BJ (cell line): Measurements from ENCODE around the gene KCNQ5. TPM values are rescaled to one million over a fixed set of nuclear protein-coding genes. Genes with fewer than 3 reads are reported as not detected.

Source experiments
- CTCF ChIA-PET: fragments of 350-600 bp; formaldehyde crosslinking; extraction: SDS; loops from one replicate; lab custom pipeline; 2021; ENCODE audit warnings: antibody characterized with exemption, inconsistent platforms; lab: Yijun Ruan, JAX
- POLR2A ChIA-PET: fragments of 300-600 bp; sonication (Branson Sonifier 250); formaldehyde crosslinking; extraction: SDS; loops from one replicate; lab custom pipeline; 2021; ENCODE audit warnings: antibody characterized with exemption; lab: Charles Lee
- DNase-seq: peaks from one replicate; pipeline ENCODE4 v3.0.0-alpha.2; 2011; ENCODE audit warnings: low read depth
- H3K27me3 ChIP-seq: 2 replicates; pipeline ENCODE4 v1.6.0; 2011; ENCODE audit warnings: low read length; ENCODE audit not compliant: control insufficient read depth, insufficient read depth
- H3K36me3 ChIP-seq: 2 replicates; pipeline ENCODE4 v1.5.1; 2011; ENCODE audit warnings: low read length; ENCODE audit not compliant: control insufficient read depth, insufficient read depth
- H3K4me3 ChIP-seq: 2 replicates; pipeline ENCODE4 v1.5.1; 2011; ENCODE audit warnings: low read depth, mild to moderate bottlenecking, control low read depth, low read length
- CTCF ChIP-seq: IDR thresholded peaks from 2 replicates; pipeline ENCODE4 v1.5.1; 2011; ENCODE audit warnings: low read depth, mild to moderate bottlenecking, control low read depth, inconsistent platforms, low read length, moderate library complexity; ENCODE audit not compliant: insufficient read depth
- polyA plus RNA-seq: library from polyadenylated mRNA; depleted of rRNA; stranded (reverse); fragments of >200 nt; gene quantifications from 2 replicates; pipeline ENCODE4 v1.2.3, GENCODE V29; 2011

Gene KCNQ5
- polyA plus RNA-seq, 1 experiment, result 1.4 TPM

DNA sequence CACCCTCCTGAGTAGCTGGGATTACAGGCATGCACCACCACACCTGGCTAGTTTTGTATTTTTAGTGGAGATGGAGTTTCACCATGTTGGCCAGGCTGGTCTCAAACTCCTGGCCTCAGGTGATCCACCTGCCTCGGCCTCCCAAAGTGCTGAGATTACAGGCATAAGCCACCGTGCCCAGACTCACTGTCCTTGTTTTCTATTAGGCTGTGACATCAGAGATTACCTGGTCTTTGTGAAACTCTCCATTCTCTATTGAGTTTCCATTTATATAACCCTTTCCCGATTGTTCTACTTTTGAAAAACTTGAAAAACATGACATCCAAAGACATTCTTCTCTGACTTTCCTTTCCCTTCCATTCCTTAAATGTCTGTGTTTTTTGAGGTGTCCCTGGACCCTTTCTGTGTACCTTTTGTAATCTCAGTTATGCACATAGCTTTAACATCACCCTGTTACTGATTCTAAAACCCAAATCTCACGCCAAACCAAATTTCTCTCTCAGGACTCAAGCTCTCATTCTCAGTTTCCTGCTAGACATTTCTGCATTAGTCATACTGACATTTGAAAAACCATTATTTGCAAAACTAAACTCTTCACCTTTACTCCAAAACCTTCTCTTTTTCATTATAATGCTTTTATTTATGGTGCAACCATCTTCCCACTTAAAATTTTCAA lies 466.4 kb downstream of the KCNQ5 start:
- no peaks in the 10 kb centered on the region for H3K36me3 ChIP-seq
- no peaks in the 10 kb centered on the region for H3K27me3 ChIP-seq
- ChIA-PET POLR2A (no interaction called here), CTCF (no interaction called here)
- TF ChIP-seq CTCF, result no peak
- no peak overlapping the region for H3K4me3 ChIP-seq
- no peak for DNase-seq

GRCh38 chr6:73104921-73105320 lies 483.1 kb downstream of the KCNQ5 start:
- CTCF ChIA-PET, result no interaction called here
- no peak overlapping the region for H3K4me3 ChIP-seq
- no peaks in the 10 kb centered on the region for H3K36me3 ChIP-seq
- no peak for DNase-seq
- no peaks in the 10 kb centered on the region for H3K27me3 ChIP-seq
- no peak for TF ChIP-seq CTCF
- POLR2A ChIA-PET, result no interaction called here

- DNase-seq, result no peak
- TF ChIP-seq CTCF, result no peak
- no peak overlapping the region for H3K4me3 ChIP-seq
- H3K27me3 ChIP-seq, result no peaks in the 10 kb centered on the region
- CTCF ChIA-PET, result no interaction called here
- POLR2A ChIA-PET, result no interaction called here
- no peaks in the 10 kb centered on the region for H3K36me3 ChIP-seq
Measured at GRCh38 chr6:73107016-73107415, 485.2 kb downstream of the KCNQ5 start.

- TF ChIP-seq CTCF, result no peak
- CTCF ChIA-PET, result no interaction called here
- H3K36me3 ChIP-seq, result no peaks in the 10 kb centered on the region
- no peaks in the 10 kb centered on the region for H3K27me3 ChIP-seq
- DNase-seq, result no peak
- H3K4me3 ChIP-seq, result no peak overlapping the region
- POLR2A ChIA-PET, result no interaction called here
Measured at GRCh38 chr6:73108949-73109348, 487.1 kb downstream of the KCNQ5 start.

DNA sequence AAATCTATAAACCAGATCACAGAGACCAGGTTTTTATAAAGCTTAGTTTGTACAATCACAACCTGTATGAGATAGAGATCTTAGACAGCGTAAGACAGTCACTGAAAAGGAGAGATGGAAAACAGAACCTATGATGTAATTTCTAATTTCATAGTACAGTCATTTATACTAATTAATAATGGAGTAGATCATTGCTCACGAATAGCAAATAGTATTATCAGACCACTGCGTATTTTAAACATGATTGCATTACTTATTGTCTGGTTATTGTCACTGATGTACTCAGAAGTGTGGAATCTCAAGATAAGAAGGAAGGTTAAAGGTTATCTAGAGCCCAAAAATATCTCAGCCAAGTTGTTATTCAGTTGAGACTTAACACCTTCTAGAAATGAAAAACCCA lies 487.8 kb downstream of the KCNQ5 start:
- Histone ChIP-seq H3K27me3 (no peaks in the 10 kb centered on the region), H3K36me3 (no peaks in the 10 kb centered on the region), H3K4me3 (no peak overlapping the region)
- no peak for DNase-seq
- no peak for TF ChIP-seq CTCF
- ChIA-PET POLR2A (no interaction called here), CTCF (no interaction called here)
